Superior temporal gyrus (tissue), 1 donor: ENCODE measurements around the gene EDRF1.
"Not testable (repeated sequence)": the region's sequence is repeated elsewhere in the genome, so short reads cannot be mapped to it uniquely, and the experiment has no call there.

Experiments used
- DNase-seq: peaks from one replicate; pipeline ENCODE4 v3.0.0-alpha.2; 2016; ENCODE audit errors: extremely low spot score

EDRF1 gene, protein sequence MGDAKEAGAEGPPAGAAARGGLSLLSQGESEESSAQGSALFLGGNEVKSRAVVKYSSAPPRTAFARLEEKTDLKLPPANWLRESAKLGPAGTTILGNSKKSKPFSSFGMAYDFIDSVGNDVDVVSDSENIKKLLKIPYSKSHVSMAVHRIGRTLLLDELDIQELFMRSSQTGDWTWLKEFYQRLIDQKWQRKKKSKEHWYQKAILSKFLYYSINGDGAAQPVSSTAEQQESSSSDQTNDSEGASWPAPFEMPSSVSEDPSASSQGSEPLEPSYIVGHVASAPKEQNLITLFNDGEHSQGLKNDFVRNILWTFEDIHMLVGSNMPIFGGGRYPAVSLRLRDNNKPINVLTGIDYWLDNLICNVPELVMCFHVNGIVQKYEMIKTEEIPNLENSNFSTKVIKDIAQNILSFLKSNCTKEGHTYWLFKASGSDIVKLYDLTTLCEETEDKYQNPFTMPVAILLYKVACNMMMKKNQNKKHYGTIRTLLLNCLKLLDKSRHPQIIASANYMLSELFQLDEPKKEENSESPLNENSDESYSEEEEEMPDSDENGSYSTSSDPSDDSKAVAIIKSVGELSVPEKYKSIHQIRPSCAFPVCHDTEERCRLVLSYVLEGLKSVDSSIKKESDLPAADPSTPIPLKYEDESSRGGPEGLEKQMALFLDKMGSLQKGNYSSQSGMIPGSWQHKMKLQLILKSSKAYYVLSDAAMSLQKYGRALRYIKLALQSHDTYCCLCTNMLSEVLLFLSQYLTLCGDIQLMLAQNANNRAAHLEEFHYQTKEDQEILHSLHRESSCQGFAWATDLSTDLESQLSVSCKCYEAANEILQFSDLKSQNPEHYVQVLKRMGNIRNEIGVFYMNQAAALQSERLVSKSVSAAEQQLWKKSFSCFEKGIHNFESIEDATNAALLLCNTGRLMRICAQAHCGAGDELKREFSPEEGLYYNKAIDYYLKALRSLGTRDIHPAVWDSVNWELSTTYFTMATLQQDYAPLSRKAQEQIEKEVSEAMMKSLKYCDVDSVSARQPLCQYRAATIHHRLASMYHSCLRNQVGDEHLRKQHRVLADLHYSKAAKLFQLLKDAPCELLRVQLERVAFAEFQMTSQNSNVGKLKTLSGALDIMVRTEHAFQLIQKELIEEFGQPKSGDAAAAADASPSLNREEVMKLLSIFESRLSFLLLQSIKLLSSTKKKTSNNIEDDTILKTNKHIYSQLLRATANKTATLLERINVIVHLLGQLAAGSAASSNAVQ

GRCh38 chr10:125719173-125720001 lies at the start of gene EDRF1:
Gene EDRF1, plus strand, starts transcription at chr10:125719709. Its CDS starts 99 bp downstream, at chr10:125719808.
- DNase-seq, result peak; percentile 99

DNA sequence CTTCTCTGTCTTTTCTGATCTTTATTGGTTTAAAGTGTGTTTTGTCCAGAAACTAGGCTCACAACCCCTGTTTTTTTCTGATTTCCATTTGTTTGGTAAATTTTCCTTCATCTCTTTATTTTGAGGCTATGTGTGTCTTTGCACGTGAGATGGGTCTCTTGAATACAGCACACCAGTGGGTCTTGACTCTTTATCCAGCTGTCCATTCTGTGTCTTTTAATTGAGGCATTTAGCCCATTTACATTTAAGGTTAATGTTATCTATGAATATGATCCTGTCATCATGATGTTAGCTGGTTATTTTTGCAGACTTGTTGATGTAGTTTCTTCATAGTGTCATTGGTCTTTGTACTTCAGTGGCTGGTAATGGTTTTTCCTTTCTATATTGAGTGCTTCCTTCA lies 46.6 kb upstream of the EDRF1 start:
- DNase-seq, result no peak

DNA sequence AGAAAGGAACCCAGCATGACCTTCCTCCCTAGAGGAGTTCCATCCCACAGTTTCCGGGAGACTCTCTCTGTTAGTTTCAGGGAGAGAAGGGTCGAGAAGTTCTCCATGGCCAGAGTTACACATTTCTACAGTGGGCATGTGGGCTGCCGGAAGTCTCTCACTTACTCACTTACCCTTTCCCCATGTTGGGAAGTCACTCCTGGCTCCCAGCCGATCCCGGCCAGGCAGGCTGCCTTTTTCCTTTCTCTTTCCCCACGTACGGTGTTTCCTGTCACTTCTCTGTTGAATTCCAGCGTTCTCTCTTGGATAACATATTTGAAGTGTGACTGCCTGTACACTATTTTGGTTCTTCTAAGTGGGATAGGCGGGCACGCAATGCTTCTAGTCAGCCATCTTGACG lies 40.1 kb upstream of the EDRF1 start:
- no peak for DNase-seq

DNA sequence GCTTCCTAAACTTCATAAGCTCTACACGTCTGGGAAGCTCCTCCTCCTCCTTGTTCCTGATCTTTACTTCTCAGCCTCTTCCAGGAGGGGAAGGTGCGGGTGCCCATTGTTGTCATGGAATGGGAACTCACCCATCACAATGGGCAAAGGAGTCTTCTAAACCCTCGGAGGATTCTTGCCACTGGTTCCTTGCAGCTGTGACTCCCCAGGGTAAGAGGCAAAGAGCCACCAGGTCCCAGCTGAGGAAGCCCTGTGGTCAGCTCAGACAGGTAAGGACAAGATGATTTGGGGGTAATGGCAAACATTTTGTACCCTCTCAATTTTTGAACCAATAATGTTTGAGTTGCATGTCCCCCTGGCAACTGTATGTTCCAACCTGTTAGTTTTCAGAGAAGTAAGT lies 36.4 kb upstream of the EDRF1 start, which contains the start of gene TEX36:
Gene TEX36 (minus strand): TSS at position 101 of the 400 bp plus-strand sequence. CDS start 174 bp downstream, outside the sequence.
- no peak for DNase-seq

GRCh38 chr10:125683821-125684220 lies 35.7 kb upstream of the EDRF1 start:
- no peak for DNase-seq

- DNase-seq, result no peak
Measured at GRCh38 chr10:125684581-125684980, 34.9 kb upstream of the EDRF1 start.

- no peak for DNase-seq
Measured at GRCh38 chr10:125687507-125688185, 31.9 kb upstream of the EDRF1 start.

- no peak for DNase-seq
Measured at GRCh38 chr10:125689955-125690569, 29.4 kb upstream of the EDRF1 start.

- no peak for DNase-seq
Measured at GRCh38 chr10:125691160-125691981, 28.1 kb upstream of the EDRF1 start.

DNA sequence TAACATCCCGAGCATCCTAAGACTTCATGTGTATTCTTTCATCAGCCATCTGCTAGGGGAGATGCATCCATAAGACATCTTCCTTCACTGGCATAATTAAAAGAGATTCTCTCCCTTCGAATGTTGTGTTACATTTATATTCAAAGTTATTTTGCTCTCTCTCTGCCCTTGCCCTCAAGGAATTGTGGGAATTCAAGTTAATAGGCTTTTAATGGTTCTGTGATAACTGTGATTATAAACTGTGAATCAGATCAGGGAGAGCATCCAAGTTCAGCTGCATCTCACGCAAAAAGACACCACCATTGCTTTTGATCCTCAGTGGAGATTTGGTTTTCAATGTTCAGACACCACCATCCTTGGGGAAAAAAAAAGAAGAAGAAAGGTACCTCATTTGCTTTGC lies 27.3 kb upstream of the EDRF1 start:
- DNase-seq, result no peak

DNA sequence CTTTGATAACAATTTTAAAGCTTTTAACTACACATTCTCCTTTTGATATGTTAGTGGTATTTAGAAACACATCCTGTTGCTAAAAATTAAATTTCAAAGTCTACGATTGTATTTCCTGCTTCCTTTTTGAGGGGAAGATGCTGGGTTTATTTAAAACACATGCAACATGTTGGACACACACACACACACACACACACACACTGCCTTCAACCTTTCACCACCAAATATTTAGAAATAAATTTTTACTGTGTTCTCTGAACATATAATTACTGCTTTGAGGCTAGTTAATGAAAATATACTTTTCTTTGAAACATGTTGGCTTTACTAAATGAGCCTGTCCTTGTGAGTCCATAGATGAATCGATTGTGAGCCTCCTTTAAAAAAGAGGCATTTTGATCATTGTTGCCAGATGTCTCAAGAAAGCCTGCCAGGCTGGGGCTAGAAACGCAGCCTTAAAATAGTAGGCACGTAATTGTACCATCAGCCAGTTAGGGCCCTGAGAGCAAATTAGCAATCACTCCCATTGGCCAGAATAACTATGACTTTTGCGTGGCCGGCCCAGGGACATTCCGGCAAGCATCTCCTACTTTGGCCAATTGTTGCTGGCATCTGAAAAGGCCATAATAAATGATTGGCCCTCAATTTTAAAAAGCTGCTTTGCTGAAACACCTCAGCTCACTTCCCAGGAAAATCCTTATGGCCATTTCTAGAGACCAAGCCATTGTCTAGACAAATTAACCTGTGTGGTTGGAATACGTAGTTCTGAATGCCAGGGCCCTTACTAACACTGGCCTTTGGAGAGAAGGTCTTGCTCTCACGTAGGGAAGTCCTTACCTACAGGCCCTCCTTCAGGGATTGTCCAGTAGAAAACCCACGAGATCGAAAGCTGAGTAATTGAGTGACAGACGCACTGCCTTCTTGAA lies 26.6 kb upstream of the EDRF1 start:
- no peak for DNase-seq

- no peak for DNase-seq
Measured at GRCh38 chr10:125693524-125693847, 26.0 kb upstream of the EDRF1 start.

- no peak for DNase-seq
Measured at GRCh38 chr10:125694883-125695282, 24.6 kb upstream of the EDRF1 start.

GRCh38 chr10:125696884-125697283 lies 22.6 kb upstream of the EDRF1 start:
- DNase-seq, result not testable (repeated sequence)

DNA sequence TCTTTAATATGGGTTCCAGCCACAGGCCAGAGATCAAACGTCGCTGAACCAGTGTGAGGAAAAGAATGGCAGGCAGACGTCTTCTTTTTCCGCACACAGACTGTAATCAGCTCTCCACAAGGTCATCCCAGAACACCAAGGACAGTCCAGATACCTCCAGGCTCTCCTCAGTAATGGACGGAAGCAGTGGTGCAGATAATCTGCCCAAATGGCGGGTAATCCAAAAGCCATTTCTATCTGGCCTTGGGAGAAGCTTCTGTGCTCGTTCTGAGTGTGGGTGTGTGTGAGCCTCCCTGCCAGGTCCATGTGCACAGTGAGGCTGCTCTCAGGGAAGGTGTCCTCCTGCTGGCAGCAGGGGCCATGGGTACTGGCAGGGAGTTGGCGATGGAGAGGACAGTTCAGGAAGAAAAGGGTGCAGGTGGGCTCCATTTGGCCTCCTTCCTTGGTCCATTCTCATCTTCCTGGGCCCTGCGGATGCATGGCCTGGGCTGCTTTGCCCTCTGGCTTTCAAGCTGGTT lies 21.0 kb upstream of the EDRF1 start:
- DNase-seq, result no peak

DNA sequence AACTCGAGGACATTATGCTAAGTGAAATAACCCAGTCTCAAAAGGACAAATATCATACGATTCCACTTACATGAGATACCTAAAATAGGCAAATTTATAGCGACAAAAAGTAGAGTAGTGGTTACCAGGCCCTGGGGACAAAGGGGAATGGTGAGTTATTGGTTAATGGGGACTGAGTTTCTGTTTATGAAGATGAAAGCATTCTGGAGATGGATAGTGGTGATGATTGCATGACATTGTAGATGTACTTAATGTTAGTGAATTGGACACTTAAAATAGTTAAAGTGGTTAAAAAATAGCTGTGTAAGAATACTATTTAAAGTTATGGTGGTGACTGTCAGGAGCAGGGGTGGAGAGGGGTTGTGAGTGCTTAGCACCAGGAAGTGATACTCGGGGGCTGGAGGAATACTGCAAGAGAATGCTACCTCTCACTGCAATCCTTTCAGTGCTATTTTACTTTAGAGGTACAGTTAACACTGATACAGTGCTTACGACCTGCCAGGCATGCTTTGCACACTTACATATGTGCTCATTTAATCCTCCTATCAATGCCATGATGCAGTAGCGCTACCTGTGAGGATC lies 19.9 kb upstream of the EDRF1 start:
- DNase-seq, result no peak

- DNase-seq, result peak; percentile 44
Measured at GRCh38 chr10:125700355-125700911, 19.1 kb upstream of the EDRF1 start.
